HepG2 (cell line): Measurements from ENCODE around the gene RPLP2. TPM values are rescaled to one million over a fixed set of nuclear protein-coding genes. Genes with fewer than 3 reads are reported as not detected.

ENCODE experiments used
- ARID5B ChIP-seq: IDR thresholded peaks from 2 replicates; pipeline ENCODE4 v1.4.0; 2020; ENCODE audit warnings: mild to moderate bottlenecking, missing genetic modification reagents
- ARNT2 ChIP-seq: sonication (generic); formaldehyde crosslinking; IDR thresholded peaks from 2 replicates; pipeline ENCODE4 v1.8.0; 2022; ENCODE audit warnings: mild to moderate bottlenecking, low read depth, missing genetic modification reagents, moderate library complexity
- NFE2L2 ChIP-seq: fragments of 150-350 bp; IDR thresholded peaks from 2 replicates; pipeline ENCODE4 v1.6.1; 2014; ENCODE audit warnings: low read length
- NFYB ChIP-seq: sonication (generic); formaldehyde crosslinking; IDR thresholded peaks from 2 replicates; pipeline ENCODE4 v1.4.0; 2020; ENCODE audit warnings: missing genetic modification reagents
- PAWR ChIP-seq: sonication (generic); formaldehyde crosslinking; IDR thresholded peaks from 2 replicates; pipeline ENCODE4 v1.4.0; 2020; ENCODE audit warnings: missing genetic modification reagents, mild to moderate bottlenecking, borderline replicate concordance
- SP1 ChIP-seq, 2 experiments: fragments of 450-650 bp in 1 of 2; sonication (generic) in 1 of 2; formaldehyde crosslinking in 1 of 2; IDR thresholded peaks; 2 replicates each; pipeline versions ENCODE4 v1.4.0 to v1.6.1; 2016 to 2020; ENCODE audit warnings: missing genetic modification reagents in 1 of 2
- THRA ChIP-seq: sonication (generic); formaldehyde crosslinking; IDR thresholded peaks from 2 replicates; pipeline ENCODE4 v1.4.0; 2020; ENCODE audit warnings: missing genetic modification reagents, borderline replicate concordance
- ZFP36 ChIP-seq: fragments of 150-350 bp; IDR thresholded peaks from 2 replicates; pipeline ENCODE4 v1.6.1; 2018; ENCODE audit warnings: borderline replicate concordance, low read length, low read depth; ENCODE audit not compliant: partially characterized antibody
- ZNF256 ChIP-seq: sonication (generic); formaldehyde crosslinking; conservative IDR thresholded peaks from 2 replicates; pipeline ENCODE4 v1.4.0; 2020; ENCODE audit warnings: missing genetic modification reagents
- ZNF839 ChIP-seq: sonication (generic); formaldehyde crosslinking; IDR thresholded peaks from 2 replicates; pipeline ENCODE4 v1.4.0; 2020; ENCODE audit warnings: missing genetic modification reagents, mild to moderate bottlenecking, borderline replicate concordance
- ZNF878 ChIP-seq: sonication (generic); formaldehyde crosslinking; IDR thresholded peaks from 2 replicates; pipeline ENCODE4 v1.8.1; 2023; ENCODE audit warnings: mild to moderate bottlenecking, missing genetic modification reagents, moderate library complexity
- polyA plus RNA-seq, 8 experiments: library from polyadenylated mRNA; depleted of rRNA in 3 of 8; stranded (reverse) in 7 of 8; unstranded in 1 of 8; fragments of >200 nt; fragmentation: Illumina TruSeq in 4 of 8; extraction: Trizol in 4 of 8; gene quantifications; 2 replicates each; pipeline versions ENCODE4 v1.2.1 to v1.2.3, GENCODE V29; 2011 to 2016; ENCODE audit warnings: low read depth in 4 of 8, missing spikeins in 1 of 8, mixed read lengths in 1 of 8; ENCODE audit not compliant: insufficient read depth in 1 of 8
- total RNA-seq, 5 experiments: library from RNA; depleted of rRNA; stranded (reverse); fragments of >200 nt; fragmentation: Illumina TruSeq; extraction: Trizol; gene quantifications; 2 replicates each; pipeline ENCODE4 v1.2.3, GENCODE V29; 2016; ENCODE audit warnings: low read depth in 1 of 5
- TF ChIP-seq, protein P1 (sequence below), 2 experiments: sonication (generic) in 1 of 2; formaldehyde crosslinking in 1 of 2; IDR thresholded peaks; 2 replicates each; pipeline versions ENCODE4 v1.4.0 to v1.6.1; 2018 to 2020; ENCODE audit warnings: missing genetic modification reagents in 2 of 2, borderline replicate concordance in 1 of 2, low read depth in 1 of 2, mild to moderate bottlenecking in 1 of 2, missing biosample characterization in 1 of 2
- TF ChIP-seq, protein P2 (sequence below): fragments of 450-650 bp; IDR thresholded peaks from 2 replicates; pipeline ENCODE4 v1.6.1; 2017; ENCODE audit warnings: mild to moderate bottlenecking
- TF ChIP-seq, protein P3 (sequence below): sonication (generic); formaldehyde crosslinking; IDR thresholded peaks from 2 replicates; pipeline ENCODE4 v1.4.0; 2020; ENCODE audit warnings: missing genetic modification reagents

Gene RPLP2
- total and polyA plus RNA-seq, 2 of the 13 experiments (the other 11 are each of a cell fraction or from before 2014, with no cell fraction given), result 978 to 2,106 TPM

- TF ChIP-seq ARID5B (CRISPR knock-in tag) (no peak), ZNF878 (CRISPR knock-in tag) (no peak), ZFP36 (no peak), ARNT2 (CRISPR knock-in tag) (no peak), ZNF256 (no peak), THRA (CRISPR knock-in tag) (no peak), ZNF839 (peak; percentile 49; the same call in 1 of the 2 replicates), NFE2L2 (no peak), PAWR (CRISPR knock-in tag) (no peak), SP1 (IDR thresholded peaks at IDR 0.05) (no peak), SP1 (CRISPR knock-in tag; IDR thresholded peaks at IDR 0.05) (no peak), NFYB (CRISPR knock-in tag) (no peak)
- TF ChIP-seq, protein P1, sequence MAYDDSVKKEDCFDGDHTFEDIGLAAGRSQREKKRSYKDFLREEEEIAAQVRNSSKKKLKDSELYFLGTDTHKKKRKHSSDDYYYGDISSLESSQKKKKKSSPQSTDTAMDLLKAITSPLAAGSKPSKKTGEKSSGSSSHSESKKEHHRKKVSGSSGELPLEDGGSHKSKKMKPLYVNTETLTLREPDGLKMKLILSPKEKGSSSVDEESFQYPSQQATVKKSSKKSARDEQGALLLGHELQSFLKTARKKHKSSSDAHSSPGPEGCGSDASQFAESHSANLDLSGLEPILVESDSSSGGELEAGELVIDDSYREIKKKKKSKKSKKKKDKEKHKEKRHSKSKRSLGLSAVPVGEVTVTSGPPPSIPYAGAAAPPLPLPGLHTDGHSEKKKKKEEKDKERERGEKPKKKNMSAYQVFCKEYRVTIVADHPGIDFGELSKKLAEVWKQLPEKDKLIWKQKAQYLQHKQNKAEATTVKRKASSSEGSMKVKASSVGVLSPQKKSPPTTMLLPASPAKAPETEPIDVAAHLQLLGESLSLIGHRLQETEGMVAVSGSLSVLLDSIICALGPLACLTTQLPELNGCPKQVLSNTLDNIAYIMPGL (CRISPR knock-in tag; IDR thresholded peaks at IDR 0.05; ENCODE audit: borderline replicate concordance in 1 of 2, low read depth in 1 of 2), result no peak; a peak in 1 of 4 replicates
- TF ChIP-seq, protein P2, sequence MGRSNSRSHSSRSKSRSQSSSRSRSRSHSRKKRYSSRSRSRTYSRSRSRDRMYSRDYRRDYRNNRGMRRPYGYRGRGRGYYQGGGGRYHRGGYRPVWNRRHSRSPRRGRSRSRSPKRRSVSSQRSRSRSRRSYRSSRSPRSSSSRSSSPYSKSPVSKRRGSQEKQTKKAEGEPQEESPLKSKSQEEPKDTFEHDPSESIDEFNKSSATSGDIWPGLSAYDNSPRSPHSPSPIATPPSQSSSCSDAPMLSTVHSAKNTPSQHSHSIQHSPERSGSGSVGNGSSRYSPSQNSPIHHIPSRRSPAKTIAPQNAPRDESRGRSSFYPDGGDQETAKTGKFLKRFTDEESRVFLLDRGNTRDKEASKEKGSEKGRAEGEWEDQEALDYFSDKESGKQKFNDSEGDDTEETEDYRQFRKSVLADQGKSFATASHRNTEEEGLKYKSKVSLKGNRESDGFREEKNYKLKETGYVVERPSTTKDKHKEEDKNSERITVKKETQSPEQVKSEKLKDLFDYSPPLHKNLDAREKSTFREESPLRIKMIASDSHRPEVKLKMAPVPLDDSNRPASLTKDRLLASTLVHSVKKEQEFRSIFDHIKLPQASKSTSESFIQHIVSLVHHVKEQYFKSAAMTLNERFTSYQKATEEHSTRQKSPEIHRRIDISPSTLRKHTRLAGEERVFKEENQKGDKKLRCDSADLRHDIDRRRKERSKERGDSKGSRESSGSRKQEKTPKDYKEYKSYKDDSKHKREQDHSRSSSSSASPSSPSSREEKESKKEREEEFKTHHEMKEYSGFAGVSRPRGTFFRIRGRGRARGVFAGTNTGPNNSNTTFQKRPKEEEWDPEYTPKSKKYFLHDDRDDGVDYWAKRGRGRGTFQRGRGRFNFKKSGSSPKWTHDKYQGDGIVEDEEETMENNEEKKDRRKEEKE, result no peak
- TF ChIP-seq, protein P3, sequence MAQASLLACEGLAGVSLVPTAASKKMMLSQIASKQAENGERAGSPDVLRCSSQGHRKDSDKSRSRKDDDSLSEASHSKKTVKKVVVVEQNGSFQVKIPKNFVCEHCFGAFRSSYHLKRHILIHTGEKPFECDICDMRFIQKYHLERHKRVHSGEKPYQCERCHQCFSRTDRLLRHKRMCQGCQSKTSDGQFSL (CRISPR knock-in tag), result peak; percentile 83
Measured at GRCh38 chr11:796565-797295, 13.0 kb upstream of the RPLP2 start (continued).
